HG02571 (cell line): Measurements from ENCODE around the gene AVPR2.
A peak's percentile ranks its signal among the peaks of the same experiment; 100 is the strongest.

ENCODE experiments used
- ATAC-seq: cut with Tn5 transposase; IDR thresholded peaks from one replicate; pipeline ENCODE4 v1.9.1; 2021; ENCODE audit warnings: mild to moderate bottlenecking, moderate library complexity; ENCODE audit not compliant: unreplicated experiment

The AVPR2 gene

GRCh38 chrX:153930011-153930910 lies 25.8 kb downstream of the AVPR2 start:
- ATAC-seq = no peak

GRCh38 chrX:153931151-153931550 lies 26.7 kb downstream of the AVPR2 start:
- no peak for ATAC-seq

GRCh38 chrX:153931748-153932147 lies 27.3 kb downstream of the AVPR2 start:
- no peak for ATAC-seq

- no peak for ATAC-seq
Measured at GRCh38 chrX:153932220-153932915, 27.9 kb downstream of the AVPR2 start.

GRCh38 chrX:153933748-153934147 lies 29.3 kb downstream of the AVPR2 start:
- ATAC-seq = no peak

- peak; percentile 8 for ATAC-seq
Measured at GRCh38 chrX:153934148-153934761, 29.8 kb downstream of the AVPR2 start.

- peak; percentile 86 for ATAC-seq
Measured at GRCh38 chrX:153934762-153935325, 30.4 kb downstream of the AVPR2 start, which contains the start of gene NAA10. Gene NAA10 (minus strand): TSS chrX:153935037. CDS start chrX:153934904, 133 bp downstream.

GRCh38 chrX:153935326-153935851 lies 30.9 kb downstream of the AVPR2 start:
- ATAC-seq = no peak

GRCh38 chrX:153937056-153937455 lies 32.6 kb downstream of the AVPR2 start:
- no peak for ATAC-seq

- ATAC-seq = no peak
Measured at GRCh38 chrX:153938226-153938786, 33.8 kb downstream of the AVPR2 start.

- no peak for ATAC-seq
Measured at GRCh38 chrX:153939573-153939972, 35.1 kb downstream of the AVPR2 start.

GRCh38 chrX:153941336-153942252 lies 37.1 kb downstream of the AVPR2 start:
- no peak for ATAC-seq

GRCh38 chrX:153944140-153944799 lies 39.8 kb downstream of the AVPR2 start, which contains the start of gene RENBP:
Gene RENBP (minus strand): TSS chrX:153944643. CDS start chrX:153944610, 33 bp downstream.
- ATAC-seq = no peak

GRCh38 chrX:153944800-153945150 lies 40.3 kb downstream of the AVPR2 start:
- ATAC-seq = no peak

GRCh38 chrX:153945956-153946943 lies 41.8 kb downstream of the AVPR2 start:
- no peak for ATAC-seq

GRCh38 chrX:153947009-153947769 lies 42.7 kb downstream of the AVPR2 start:
- ATAC-seq = peak; percentile 55

GRCh38 chrX:153948002-153948466 lies 43.6 kb downstream of the AVPR2 start:
- ATAC-seq = no peak
